Prostate gland (tissue), 2 donors: Measurements from ENCODE around the gene ADGRL1.

Experiments
- POLR2A ChIP-seq: fragments of 450-650 bp; IDR thresholded peaks from one replicate; pipeline ENCODE4 v1.6.1; 2016; ENCODE audit warnings: antibody characterized with exemption, mild to moderate bottlenecking
- TF ChIP-seq, protein P1 (sequence below), 4 experiments: fragments of 200-600 bp in 2 of 4; fragments of 450-650 bp in 2 of 4; sonication (generic) in 2 of 4; IDR thresholded peaks; 1 replicate in 3 of 4; 2 replicates in 1 of 4; pipeline ENCODE4 v1.5.1; 2016 to 2019; ENCODE audit warnings: antibody characterized with exemption in 4 of 4, mild to moderate bottlenecking in 2 of 4, moderate library complexity in 2 of 4

DNA sequence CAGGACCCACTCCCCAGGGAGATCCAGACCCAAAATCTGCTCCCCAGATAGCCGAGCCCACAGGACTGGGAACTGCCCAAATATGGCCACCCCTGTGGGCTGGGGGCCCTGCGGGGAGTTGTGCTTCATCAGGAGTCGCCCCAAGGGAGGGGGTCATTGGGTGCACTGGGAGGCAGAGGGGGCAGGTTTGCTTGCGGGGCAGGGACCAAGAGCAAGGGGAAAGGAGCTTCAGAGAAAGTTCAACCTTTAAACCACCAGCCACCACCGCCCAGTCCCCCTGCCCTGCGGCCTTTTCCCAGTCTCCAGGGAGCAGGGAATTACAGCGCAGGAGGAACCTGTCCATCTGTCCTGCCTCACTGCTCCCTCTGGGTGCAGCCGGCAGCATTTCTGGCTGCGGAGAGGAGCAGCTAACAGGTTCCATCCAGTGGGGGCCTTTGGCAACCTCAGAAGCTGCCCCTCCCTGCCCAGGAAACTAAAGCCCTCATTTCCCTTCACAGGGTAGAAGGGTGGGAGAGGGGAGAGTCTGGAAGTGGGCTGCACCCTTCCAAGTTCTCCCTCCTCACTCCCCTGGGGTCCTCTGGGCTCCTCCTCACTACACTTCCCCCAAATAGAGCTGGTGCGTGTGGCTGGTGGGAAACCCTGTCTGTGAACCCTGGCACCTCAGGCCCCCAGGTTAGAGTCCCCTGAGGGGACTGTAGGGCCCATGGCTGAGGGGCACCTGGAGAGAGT, 55.8 kb downstream of the ADGRL1 start:
- TF ChIP-seq, protein P1, sequence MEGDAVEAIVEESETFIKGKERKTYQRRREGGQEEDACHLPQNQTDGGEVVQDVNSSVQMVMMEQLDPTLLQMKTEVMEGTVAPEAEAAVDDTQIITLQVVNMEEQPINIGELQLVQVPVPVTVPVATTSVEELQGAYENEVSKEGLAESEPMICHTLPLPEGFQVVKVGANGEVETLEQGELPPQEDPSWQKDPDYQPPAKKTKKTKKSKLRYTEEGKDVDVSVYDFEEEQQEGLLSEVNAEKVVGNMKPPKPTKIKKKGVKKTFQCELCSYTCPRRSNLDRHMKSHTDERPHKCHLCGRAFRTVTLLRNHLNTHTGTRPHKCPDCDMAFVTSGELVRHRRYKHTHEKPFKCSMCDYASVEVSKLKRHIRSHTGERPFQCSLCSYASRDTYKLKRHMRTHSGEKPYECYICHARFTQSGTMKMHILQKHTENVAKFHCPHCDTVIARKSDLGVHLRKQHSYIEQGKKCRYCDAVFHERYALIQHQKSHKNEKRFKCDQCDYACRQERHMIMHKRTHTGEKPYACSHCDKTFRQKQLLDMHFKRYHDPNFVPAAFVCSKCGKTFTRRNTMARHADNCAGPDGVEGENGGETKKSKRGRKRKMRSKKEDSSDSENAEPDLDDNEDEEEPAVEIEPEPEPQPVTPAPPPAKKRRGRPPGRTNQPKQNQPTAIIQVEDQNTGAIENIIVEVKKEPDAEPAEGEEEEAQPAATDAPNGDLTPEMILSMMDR (IDR thresholded peaks at IDR 0.05) = no peak
- no peak for TF ChIP-seq POLR2A
